Astrocyte of the spinal cord (primary cell): ENCODE measurements around the gene TMEFF1.

Experiments
- DNase-seq: peaks from one replicate; pipeline ENCODE4 v3.0.0; 2011; ENCODE audit warnings: low read depth, low spot score
- H3K4me3 ChIP-seq: 2 replicates; pipeline ENCODE4 v1.5.1; 2011; ENCODE audit warnings: low read depth, mild to moderate bottlenecking, low read length, moderate library complexity
- in situ Hi-C: cut with HindIII; loops from 2 replicates; pipeline ENCODE4 v1.10.0; 2017; ENCODE audit warnings: low sequenced_read_pairs
- TF ChIP-seq, protein P1 (sequence below): IDR thresholded peaks from 2 replicates; pipeline ENCODE4 v1.5.1; 2012; ENCODE audit warnings: low read depth, mild to moderate bottlenecking, low read length, inconsistent platforms

TMEFF1 gene

DNA sequence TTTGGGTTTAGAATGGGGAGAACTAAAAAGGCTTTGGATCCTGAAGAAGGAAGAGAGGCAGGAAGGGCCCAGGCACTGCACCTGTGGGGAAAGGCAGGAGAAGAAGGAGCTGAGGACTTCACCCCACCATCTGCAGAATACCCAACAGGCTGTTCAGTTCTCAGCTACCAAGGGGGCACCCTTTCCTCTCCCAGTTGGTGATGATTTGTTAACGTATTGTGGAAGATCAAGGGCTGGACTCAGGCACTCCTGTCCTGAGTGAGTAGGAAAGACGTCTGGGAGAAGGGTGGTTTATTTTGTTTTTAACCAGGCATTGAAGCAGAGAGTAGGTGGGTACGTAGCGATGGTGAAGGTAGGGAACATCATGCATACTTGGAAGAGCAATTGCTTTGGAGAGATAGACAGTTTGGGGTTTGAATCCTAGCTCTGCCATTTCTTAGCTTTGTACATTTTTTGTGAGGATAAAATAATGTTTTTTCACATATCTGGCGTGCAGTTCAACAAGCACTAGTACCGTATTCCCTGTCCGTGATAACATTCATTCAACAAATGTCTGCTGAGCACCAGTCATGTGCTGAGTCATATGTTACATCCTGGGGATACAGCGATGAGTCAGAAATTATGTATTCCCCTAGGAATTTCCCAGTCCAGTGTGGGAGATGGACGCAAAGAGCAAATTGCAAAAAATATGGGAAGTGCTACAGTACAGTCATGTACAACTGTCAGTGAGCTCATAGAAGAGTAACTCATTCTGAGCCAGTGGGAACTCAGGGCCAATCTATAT is 43.9 kb upstream of the TMEFF1 start:
- peak; percentile 98 for DNase-seq
- TF ChIP-seq, protein P1, sequence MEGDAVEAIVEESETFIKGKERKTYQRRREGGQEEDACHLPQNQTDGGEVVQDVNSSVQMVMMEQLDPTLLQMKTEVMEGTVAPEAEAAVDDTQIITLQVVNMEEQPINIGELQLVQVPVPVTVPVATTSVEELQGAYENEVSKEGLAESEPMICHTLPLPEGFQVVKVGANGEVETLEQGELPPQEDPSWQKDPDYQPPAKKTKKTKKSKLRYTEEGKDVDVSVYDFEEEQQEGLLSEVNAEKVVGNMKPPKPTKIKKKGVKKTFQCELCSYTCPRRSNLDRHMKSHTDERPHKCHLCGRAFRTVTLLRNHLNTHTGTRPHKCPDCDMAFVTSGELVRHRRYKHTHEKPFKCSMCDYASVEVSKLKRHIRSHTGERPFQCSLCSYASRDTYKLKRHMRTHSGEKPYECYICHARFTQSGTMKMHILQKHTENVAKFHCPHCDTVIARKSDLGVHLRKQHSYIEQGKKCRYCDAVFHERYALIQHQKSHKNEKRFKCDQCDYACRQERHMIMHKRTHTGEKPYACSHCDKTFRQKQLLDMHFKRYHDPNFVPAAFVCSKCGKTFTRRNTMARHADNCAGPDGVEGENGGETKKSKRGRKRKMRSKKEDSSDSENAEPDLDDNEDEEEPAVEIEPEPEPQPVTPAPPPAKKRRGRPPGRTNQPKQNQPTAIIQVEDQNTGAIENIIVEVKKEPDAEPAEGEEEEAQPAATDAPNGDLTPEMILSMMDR, result no peak
- H3K4me3 ChIP-seq, result peak overlapping the region; percentile 78
- in situ Hi-C loops, result no loop called here

DNA sequence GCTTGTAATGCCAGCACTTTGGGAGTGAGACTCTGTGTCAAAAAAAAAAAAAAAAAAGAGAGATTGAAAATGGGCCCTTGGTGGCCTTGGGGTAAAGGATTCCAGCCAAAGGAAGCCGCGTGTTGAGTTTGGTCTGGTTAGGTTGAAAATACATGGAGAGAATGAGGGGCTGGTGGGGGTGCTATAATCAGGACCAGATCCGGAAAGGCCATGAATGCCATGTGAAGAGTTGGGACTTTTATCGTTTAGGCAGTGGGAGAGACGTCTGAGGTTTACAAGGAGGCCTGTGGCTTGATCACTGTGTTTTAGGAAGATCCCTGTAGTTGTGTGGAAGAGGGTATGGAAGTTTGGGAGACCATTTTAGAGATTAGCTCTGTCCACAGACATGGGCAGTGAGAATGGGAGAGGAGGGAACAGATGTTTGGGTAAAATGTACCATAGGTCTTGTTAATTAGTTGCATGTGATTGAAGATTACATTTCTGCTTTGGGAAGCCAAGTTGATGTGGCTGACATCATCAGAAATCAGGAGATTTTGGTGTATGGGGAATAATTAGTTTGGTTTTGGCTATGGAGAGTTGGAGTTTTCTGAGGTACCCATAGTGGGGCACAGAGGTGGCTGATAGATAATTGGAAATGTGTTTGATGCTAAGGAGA is 42.5 kb upstream of the TMEFF1 start:
- TF ChIP-seq, protein P1, result no peak
- in situ Hi-C loops, result no loop called here
- H3K4me3 ChIP-seq, result no peak overlapping the region
- DNase-seq, result no peak

DNA sequence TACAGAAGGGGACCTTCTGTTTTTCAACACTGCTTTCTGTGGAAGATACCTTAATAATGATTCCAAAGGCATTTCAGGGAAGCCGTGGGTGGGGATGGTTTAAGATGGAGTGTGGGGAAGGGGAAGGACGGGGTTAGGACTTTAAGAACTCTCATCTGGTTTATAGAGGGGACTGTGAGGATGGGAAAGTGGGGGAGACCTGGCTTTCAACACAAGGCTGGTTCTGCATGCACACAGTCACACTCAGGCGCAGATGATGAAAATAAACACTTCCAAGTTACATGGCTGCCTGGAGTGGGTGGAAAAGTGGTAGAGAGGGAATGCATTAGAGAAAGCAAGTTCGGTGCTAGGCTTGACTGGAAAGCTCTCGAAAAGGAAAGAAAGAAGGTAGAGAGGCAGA is 41.1 kb upstream of the TMEFF1 start:
- TF ChIP-seq, protein P1, result no peak
- DNase-seq, result no peak
- no peak overlapping the region for H3K4me3 ChIP-seq
- in situ Hi-C loops, result no loop called here

DNA sequence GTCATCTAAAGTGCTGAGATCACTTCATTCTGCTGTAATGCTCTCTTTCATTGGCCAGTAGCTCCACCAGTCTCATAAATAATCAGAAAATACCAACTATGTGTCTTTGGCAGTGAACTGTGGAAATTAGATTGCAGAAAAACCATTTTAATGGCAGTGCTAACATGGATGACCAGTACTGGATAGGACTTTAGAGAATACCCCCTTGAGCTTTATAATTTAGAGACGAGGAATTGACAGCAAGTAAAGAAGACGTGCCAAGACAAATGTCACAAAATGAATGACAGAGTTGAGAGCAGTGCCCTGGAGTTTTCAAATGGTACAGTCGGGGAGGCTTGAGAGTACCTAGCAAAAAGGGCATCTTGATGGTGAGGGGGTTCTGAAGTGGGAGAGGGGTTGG is 40.2 kb upstream of the TMEFF1 start:
- TF ChIP-seq, protein P1, result no peak
- in situ Hi-C loops, result no loop called here
- no peak overlapping the region for H3K4me3 ChIP-seq
- no peak for DNase-seq

GRCh38 chr9:100436571-100436970 is 36.4 kb upstream of the TMEFF1 start:
- DNase-seq, result no peak
- TF ChIP-seq, protein P1, result no peak
- H3K4me3 ChIP-seq, result no peak overlapping the region
- in situ Hi-C loops, result no loop called here

- H3K4me3 ChIP-seq, result no peak overlapping the region
- in situ Hi-C loops, result no loop called here
- TF ChIP-seq, protein P1, result peak; percentile 96
- DNase-seq, result peak; percentile 79
Measured at GRCh38 chr9:100437860-100438805, 34.8 kb upstream of the TMEFF1 start.
